HG03558 (cell line): ENCODE results near the gene ANKH.

Source experiments
- ATAC-seq: cut with Tn5 transposase; IDR thresholded peaks from one replicate; pipeline ENCODE4 v1.9.1; 2021; ENCODE audit warnings: moderate number of reproducible peaks; ENCODE audit not compliant: unreplicated experiment; ENCODE audit errors: extremely low read depth

ANKH gene

GRCh38 chr5:14834062-14834461 is 37.5 kb downstream of the ANKH start:
- no peak for ATAC-seq

- no peak for ATAC-seq
Measured at GRCh38 chr5:14831006-14831338, 40.6 kb downstream of the ANKH start.

GRCh38 chr5:14830210-14831005 is 41.2 kb downstream of the ANKH start:
- no peak for ATAC-seq

- no peak for ATAC-seq
Measured at GRCh38 chr5:14829396-14829795, 42.2 kb downstream of the ANKH start.

- ATAC-seq, result no peak
Measured at GRCh38 chr5:14826714-14827113, 44.9 kb downstream of the ANKH start.

GRCh38 chr5:14825977-14826376 is 45.6 kb downstream of the ANKH start:
- ATAC-seq, result no peak

- no peak for ATAC-seq
Measured at GRCh38 chr5:14824499-14824898, 47.1 kb downstream of the ANKH start.

GRCh38 chr5:14821100-14821845 is 50.3 kb downstream of the ANKH start:
- no peak for ATAC-seq

GRCh38 chr5:14818931-14819790 is 52.4 kb downstream of the ANKH start:
- no peak for ATAC-seq

- peak; percentile 40 for ATAC-seq
Measured at GRCh38 chr5:14817762-14818136, 53.8 kb downstream of the ANKH start.

- ATAC-seq, result peak; percentile 50
Measured at GRCh38 chr5:14816999-14817761, 54.4 kb downstream of the ANKH start.

GRCh38 chr5:14816374-14816998 is 55.1 kb downstream of the ANKH start:
- ATAC-seq, result no peak

- no peak for ATAC-seq
Measured at GRCh38 chr5:14813747-14814146, 57.8 kb downstream of the ANKH start.

GRCh38 chr5:14812166-14812565 is 59.4 kb downstream of the ANKH start:
- ATAC-seq, result no peak

- no peak for ATAC-seq
Measured at GRCh38 chr5:14810928-14811572, 60.5 kb downstream of the ANKH start.

GRCh38 chr5:14810282-14810681 is 61.3 kb downstream of the ANKH start:
- ATAC-seq, result no peak

- peak; percentile 94 for ATAC-seq
Measured at GRCh38 chr5:14809369-14810155, 62.0 kb downstream of the ANKH start.

- no peak for ATAC-seq
Measured at GRCh38 chr5:14807471-14807870, 64.1 kb downstream of the ANKH start.
